Liver (tissue), 9 donors: Measurements from ENCODE around the gene PPP6R2. TPM values are rescaled to one million over a fixed set of nuclear protein-coding genes. Genes with fewer than 3 reads are reported as not detected.

Experiments
- DNase-seq: peaks from one replicate; pipeline ENCODE4 v3.0.0-alpha.2; 2017; ENCODE audit warnings: low spot score
- H3K27ac ChIP-seq, 2 donors: one replicate each; pipeline ENCODE4 v1.7.0; 2013; ENCODE audit warnings: inconsistent platforms in 2 of 2, low read length in 2 of 2, control low read depth in 1 of 2, low read depth in 1 of 2, mild to moderate bottlenecking in 1 of 2
- H3K27me3 ChIP-seq, 4 donors: one replicate each; pipeline versions ENCODE4 v1.6.1 to v1.7.0; 2013; ENCODE audit warnings: low read length in 3 of 4, inconsistent platforms in 1 of 4, mild to moderate bottlenecking in 1 of 4, moderate library complexity in 1 of 4; ENCODE audit not compliant: control insufficient read depth in 4 of 4, insufficient read depth in 4 of 4
- H3K36me3 ChIP-seq, 4 donors: one replicate each; pipeline versions ENCODE4 v1.6.1 to v1.7.0; 2013; ENCODE audit warnings: low read length in 3 of 4, mild to moderate bottlenecking in 3 of 4, low read depth in 1 of 4, moderate library complexity in 1 of 4; ENCODE audit not compliant: control insufficient read depth in 4 of 4, insufficient read depth in 3 of 4
- H3K4me1 ChIP-seq, 4 donors: one replicate each; pipeline versions ENCODE4 v1.6.1 to v1.7.0; 2013; ENCODE audit warnings: low read length in 3 of 4, mild to moderate bottlenecking in 3 of 4, moderate library complexity in 1 of 4; ENCODE audit not compliant: control insufficient read depth in 4 of 4, insufficient read depth in 4 of 4
- H3K4me3 ChIP-seq, 3 donors: one replicate each; pipeline versions ENCODE4 v1.6.1 to v1.7.0; 2013; ENCODE audit warnings: low read length in 3 of 3, control low read depth in 1 of 3, low read depth in 1 of 3, mild to moderate bottlenecking in 1 of 3
- H3K9ac ChIP-seq, 2 donors: one replicate each; pipeline ENCODE4 v1.7.0; 2013; ENCODE audit warnings: low read length in 2 of 2, mild to moderate bottlenecking in 2 of 2, moderate library complexity in 2 of 2, control low read depth in 1 of 2, low read depth in 1 of 2
- H3K9me3 ChIP-seq, 4 donors: one replicate each; pipeline versions ENCODE4 v1.6.1 to v1.7.0; 2013; ENCODE audit warnings: low read length in 3 of 4; ENCODE audit not compliant: control insufficient read depth in 4 of 4
- EGR1 ChIP-seq, 2 donors: IDR thresholded peaks; 2 replicates each; pipeline ENCODE4 v1.6.1; 2016 to 2018; ENCODE audit warnings: antibody characterized with exemption in 2 of 2, low read depth in 2 of 2
- FOXA2 ChIP-seq: IDR thresholded peaks from 2 replicates; pipeline ENCODE4 v1.6.1; 2016; ENCODE audit warnings: antibody characterized with exemption
- GABPA ChIP-seq, 2 donors: IDR thresholded peaks in 1 of 2; conservative IDR thresholded peaks in 1 of 2; 2 replicates each; pipeline ENCODE4 v1.6.1; 2016; ENCODE audit warnings: antibody characterized with exemption in 2 of 2, mild to moderate bottlenecking in 1 of 2, moderate library complexity in 1 of 2
- HNF4A ChIP-seq, 2 donors: conservative IDR thresholded peaks; 2 replicates each; pipeline ENCODE4 v1.6.1; 2016; ENCODE audit warnings: antibody characterized with exemption in 2 of 2, mild to moderate bottlenecking in 2 of 2
- HNF4G ChIP-seq: IDR thresholded peaks from 2 replicates; pipeline ENCODE4 v1.6.1; 2016; ENCODE audit warnings: antibody characterized with exemption
- NR2F2 ChIP-seq: IDR thresholded peaks from 2 replicates; pipeline ENCODE4 v1.6.1; 2016; ENCODE audit warnings: antibody characterized with exemption
- RAD21 ChIP-seq, 2 donors: IDR thresholded peaks; 2 replicates each; pipeline ENCODE4 v1.6.1; 2016; ENCODE audit warnings: antibody characterized with exemption in 2 of 2, mild to moderate bottlenecking in 2 of 2
- SP1 ChIP-seq: IDR thresholded peaks from 2 replicates; pipeline ENCODE4 v1.6.1; 2018; ENCODE audit warnings: antibody characterized with exemption, mild to moderate bottlenecking
- TAF1 ChIP-seq: conservative IDR thresholded peaks from 2 replicates; pipeline ENCODE4 v1.6.1; 2016; ENCODE audit warnings: antibody characterized with exemption, mild to moderate bottlenecking
- YY1 ChIP-seq: IDR thresholded peaks from 2 replicates; pipeline ENCODE4 v1.6.1; 2016; ENCODE audit warnings: antibody characterized with exemption, mild to moderate bottlenecking
- WGBS: extraction: QIAGEN DNeasy Blood & Tissue Kit; methylation state at CpG from one replicate; pipeline ENCODE4 v1.1.7; 2013; 5-methylcytosine and 5-hydroxymethylcytosine counted together
- polyA plus RNA-seq, 2 donors: library from polyadenylated mRNA; stranded (reverse) in 1 of 2; unstranded in 1 of 2; fragments of 200-250 nt in 1 of 2; fragments of >200 nt in 1 of 2; fragmentation: Nextera tagmentation in 1 of 2; extraction: Ambion mirVana in 1 of 2; gene quantifications; one replicate each; pipeline versions ENCODE4 v1.2.1 to v1.2.3, GENCODE V29; 2013 to 2015
- total RNA-seq, 2 donors: library from RNA; depleted of rRNA; stranded (reverse); fragments of >200 nt; gene quantifications; one replicate each; pipeline ENCODE4 v1.2.3, GENCODE V29; 2014
- TF ChIP-seq, protein P1 (sequence below): IDR thresholded peaks from 2 replicates; pipeline ENCODE4 v1.6.1; 2016; ENCODE audit warnings: antibody characterized with exemption, mild to moderate bottlenecking
- TF ChIP-seq, protein P2 (sequence below): fragments of 150-350 bp; IDR thresholded peaks from 2 replicates; pipeline ENCODE4 v1.5.1; 2017; ENCODE audit warnings: improper control_type of control experiment, low read depth, low read length; ENCODE audit not compliant: missing input control
- TF ChIP-seq, protein P3 (sequence below): IDR thresholded peaks from 2 replicates; pipeline ENCODE4 v1.6.1; 2016; ENCODE audit warnings: antibody characterized with exemption
- TF ChIP-seq, protein P4 (sequence below): IDR thresholded peaks from 2 replicates; pipeline ENCODE4 v1.6.1; 2016; ENCODE audit warnings: antibody characterized with exemption
- TF ChIP-seq, protein P5 (sequence below): IDR thresholded peaks from 2 replicates; pipeline ENCODE4 v1.6.1; 2016; ENCODE audit warnings: antibody characterized with exemption
- donor health status: healthy.
- donor health status: healthy.
- donor health status: healthy.
- donor health status: healthy.
- donor health status: healthy.

Gene PPP6R2
- total and polyA plus RNA-seq, 4 donors = 28.8 to 117 (median 47.2) TPM

DNA sequence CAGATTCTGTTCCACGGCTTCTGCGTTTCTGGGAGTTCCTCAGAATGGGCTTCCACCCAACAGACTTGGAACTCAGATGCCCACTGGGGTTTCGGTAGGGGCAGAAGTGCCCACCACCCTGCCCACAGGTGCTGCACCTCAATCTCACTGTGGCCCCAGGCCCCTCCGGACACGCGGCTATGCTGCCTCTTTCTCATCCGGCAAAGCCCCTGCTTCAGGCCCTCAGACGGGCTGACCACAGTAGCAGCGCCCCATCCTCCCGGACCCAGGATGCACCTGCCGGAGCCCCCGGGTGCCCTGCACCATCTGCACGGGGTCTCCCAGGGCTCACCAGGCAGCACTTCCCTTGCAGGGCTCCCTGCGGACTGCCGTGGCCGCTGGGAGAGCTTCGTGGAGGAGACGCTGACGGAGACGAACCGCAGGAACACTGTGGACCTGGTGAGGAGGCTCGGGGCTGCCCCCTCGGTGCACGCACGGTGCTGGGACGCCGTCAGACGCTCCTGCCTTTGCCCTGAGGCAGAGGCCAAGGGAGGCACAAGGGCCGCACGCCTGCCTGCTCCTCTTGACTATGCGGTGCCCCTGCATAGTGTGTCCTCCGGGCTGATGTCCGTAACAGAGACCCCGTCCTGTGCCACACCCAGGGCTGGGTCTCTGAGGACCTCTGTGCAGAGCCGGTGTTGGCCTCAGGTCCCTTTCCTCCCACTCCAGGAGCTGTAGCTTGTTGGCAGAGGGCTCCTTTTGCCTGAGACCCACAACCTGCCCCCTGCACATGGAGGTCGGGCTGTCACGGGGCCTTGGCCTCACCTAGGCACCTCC lies 93.1 kb downstream of the PPP6R2 start (continued):
- TF ChIP-seq, protein P1, sequence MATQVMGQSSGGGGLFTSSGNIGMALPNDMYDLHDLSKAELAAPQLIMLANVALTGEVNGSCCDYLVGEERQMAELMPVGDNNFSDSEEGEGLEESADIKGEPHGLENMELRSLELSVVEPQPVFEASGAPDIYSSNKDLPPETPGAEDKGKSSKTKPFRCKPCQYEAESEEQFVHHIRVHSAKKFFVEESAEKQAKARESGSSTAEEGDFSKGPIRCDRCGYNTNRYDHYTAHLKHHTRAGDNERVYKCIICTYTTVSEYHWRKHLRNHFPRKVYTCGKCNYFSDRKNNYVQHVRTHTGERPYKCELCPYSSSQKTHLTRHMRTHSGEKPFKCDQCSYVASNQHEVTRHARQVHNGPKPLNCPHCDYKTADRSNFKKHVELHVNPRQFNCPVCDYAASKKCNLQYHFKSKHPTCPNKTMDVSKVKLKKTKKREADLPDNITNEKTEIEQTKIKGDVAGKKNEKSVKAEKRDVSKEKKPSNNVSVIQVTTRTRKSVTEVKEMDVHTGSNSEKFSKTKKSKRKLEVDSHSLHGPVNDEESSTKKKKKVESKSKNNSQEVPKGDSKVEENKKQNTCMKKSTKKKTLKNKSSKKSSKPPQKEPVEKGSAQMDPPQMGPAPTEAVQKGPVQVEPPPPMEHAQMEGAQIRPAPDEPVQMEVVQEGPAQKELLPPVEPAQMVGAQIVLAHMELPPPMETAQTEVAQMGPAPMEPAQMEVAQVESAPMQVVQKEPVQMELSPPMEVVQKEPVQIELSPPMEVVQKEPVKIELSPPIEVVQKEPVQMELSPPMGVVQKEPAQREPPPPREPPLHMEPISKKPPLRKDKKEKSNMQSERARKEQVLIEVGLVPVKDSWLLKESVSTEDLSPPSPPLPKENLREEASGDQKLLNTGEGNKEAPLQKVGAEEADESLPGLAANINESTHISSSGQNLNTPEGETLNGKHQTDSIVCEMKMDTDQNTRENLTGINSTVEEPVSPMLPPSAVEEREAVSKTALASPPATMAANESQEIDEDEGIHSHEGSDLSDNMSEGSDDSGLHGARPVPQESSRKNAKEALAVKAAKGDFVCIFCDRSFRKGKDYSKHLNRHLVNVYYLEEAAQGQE = no peak
- TF ChIP-seq, protein P2, sequence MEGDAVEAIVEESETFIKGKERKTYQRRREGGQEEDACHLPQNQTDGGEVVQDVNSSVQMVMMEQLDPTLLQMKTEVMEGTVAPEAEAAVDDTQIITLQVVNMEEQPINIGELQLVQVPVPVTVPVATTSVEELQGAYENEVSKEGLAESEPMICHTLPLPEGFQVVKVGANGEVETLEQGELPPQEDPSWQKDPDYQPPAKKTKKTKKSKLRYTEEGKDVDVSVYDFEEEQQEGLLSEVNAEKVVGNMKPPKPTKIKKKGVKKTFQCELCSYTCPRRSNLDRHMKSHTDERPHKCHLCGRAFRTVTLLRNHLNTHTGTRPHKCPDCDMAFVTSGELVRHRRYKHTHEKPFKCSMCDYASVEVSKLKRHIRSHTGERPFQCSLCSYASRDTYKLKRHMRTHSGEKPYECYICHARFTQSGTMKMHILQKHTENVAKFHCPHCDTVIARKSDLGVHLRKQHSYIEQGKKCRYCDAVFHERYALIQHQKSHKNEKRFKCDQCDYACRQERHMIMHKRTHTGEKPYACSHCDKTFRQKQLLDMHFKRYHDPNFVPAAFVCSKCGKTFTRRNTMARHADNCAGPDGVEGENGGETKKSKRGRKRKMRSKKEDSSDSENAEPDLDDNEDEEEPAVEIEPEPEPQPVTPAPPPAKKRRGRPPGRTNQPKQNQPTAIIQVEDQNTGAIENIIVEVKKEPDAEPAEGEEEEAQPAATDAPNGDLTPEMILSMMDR = no peak
- no peak for TF ChIP-seq NR2F2
- TF ChIP-seq RAD21 (IDR thresholded peaks at IDR 0.05) = no peak

DNA sequence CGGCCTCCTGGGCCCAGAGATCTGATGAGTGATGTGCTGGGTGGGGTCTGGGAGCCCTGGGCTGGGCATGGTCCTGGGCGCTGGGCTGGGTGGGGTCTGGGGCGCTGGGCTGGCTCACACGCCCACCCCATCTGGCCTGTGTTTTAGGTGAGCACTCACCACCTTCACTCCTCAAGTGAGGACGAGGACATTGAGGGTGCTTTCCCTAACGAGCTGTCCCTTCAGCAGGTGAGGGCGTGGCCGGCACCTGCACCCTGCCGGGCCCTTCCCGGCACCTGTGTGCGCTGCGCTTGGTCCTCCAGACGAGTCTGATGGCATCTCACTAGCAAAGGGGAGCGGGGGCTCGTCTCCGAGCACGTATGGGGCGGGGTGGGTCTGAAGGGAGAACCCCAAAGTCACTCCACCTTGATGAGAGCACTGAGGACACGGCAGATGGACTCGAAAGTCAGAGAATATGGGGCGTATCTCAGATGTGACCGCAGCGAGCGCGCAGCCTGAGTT lies 93.8 kb downstream of the PPP6R2 start:
- peaks cover 19 to 75% (median 44%) of the 10 kb centered on the region in 4 donors for H3K36me3 ChIP-seq
- H3K27me3 ChIP-seq = no peaks in the 10 kb centered on the region
- no peaks in the 10 kb centered on the region for H3K9me3 ChIP-seq
- H3K9ac ChIP-seq = no peak overlapping the region
- no peak overlapping the region for H3K4me3 ChIP-seq
- H3K4me1 ChIP-seq = peaks cover 0 to 3% (median 0%) of the 10 kb centered on the region in 4 donors
- TF ChIP-seq HNF4A (conservative IDR thresholded peaks at IDR 0.05) = no peak
- TF ChIP-seq, protein P3, sequence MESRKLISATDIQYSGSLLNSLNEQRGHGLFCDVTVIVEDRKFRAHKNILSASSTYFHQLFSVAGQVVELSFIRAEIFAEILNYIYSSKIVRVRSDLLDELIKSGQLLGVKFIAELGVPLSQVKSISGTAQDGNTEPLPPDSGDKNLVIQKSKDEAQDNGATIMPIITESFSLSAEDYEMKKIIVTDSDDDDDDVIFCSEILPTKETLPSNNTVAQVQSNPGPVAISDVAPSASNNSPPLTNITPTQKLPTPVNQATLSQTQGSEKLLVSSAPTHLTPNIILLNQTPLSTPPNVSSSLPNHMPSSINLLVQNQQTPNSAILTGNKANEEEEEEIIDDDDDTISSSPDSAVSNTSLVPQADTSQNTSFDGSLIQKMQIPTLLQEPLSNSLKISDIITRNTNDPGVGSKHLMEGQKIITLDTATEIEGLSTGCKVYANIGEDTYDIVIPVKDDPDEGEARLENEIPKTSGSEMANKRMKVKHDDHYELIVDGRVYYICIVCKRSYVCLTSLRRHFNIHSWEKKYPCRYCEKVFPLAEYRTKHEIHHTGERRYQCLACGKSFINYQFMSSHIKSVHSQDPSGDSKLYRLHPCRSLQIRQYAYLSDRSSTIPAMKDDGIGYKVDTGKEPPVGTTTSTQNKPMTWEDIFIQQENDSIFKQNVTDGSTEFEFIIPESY = no peak
- TF ChIP-seq NR2F2 = no peak
- TF ChIP-seq YY1 = no peak
- TF ChIP-seq SP1 = no peak
- TF ChIP-seq, protein P4, sequence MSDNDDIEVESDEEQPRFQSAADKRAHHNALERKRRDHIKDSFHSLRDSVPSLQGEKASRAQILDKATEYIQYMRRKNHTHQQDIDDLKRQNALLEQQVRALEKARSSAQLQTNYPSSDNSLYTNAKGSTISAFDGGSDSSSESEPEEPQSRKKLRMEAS = no peak
- TF ChIP-seq, protein P1 = no peak
- TF ChIP-seq, protein P5, sequence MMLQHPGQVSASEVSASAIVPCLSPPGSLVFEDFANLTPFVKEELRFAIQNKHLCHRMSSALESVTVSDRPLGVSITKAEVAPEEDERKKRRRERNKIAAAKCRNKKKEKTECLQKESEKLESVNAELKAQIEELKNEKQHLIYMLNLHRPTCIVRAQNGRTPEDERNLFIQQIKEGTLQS = no peak
- TF ChIP-seq HNF4G = no peak
- no peak for TF ChIP-seq GABPA (IDR thresholded peaks at IDR 0.05 in 1 of 2, conservative IDR thresholded peaks at IDR 0.05 in 1 of 2)
- TF ChIP-seq EGR1 (IDR thresholded peaks at IDR 0.05; ENCODE audit: low read depth in 2 of 2) = no peak
- TF ChIP-seq TAF1 = no peak
- TF ChIP-seq FOXA2 = no peak
- no peak overlapping the region for H3K27ac ChIP-seq
- WGBS = 94% methylated on average over 25 of the region's 25 CpGs
- no peak for DNase-seq
